ENCODE measurements around the gene PDE4B.

GRCh38 chr1:65813956-65814355 is 21.3 kb downstream of the PDE4B start:
- TF ChIP-seq CTCF (conservative IDR thresholded peaks at IDR 0.05; ENCODE audit: low read length) (no peak), EZH2phosphoT487 (IDR thresholded peaks at IDR 0.05; ENCODE audit: borderline replicate concordance, low read depth, low read length) (no peak)
